ENCODE results near the gene GANAB.

DNA sequence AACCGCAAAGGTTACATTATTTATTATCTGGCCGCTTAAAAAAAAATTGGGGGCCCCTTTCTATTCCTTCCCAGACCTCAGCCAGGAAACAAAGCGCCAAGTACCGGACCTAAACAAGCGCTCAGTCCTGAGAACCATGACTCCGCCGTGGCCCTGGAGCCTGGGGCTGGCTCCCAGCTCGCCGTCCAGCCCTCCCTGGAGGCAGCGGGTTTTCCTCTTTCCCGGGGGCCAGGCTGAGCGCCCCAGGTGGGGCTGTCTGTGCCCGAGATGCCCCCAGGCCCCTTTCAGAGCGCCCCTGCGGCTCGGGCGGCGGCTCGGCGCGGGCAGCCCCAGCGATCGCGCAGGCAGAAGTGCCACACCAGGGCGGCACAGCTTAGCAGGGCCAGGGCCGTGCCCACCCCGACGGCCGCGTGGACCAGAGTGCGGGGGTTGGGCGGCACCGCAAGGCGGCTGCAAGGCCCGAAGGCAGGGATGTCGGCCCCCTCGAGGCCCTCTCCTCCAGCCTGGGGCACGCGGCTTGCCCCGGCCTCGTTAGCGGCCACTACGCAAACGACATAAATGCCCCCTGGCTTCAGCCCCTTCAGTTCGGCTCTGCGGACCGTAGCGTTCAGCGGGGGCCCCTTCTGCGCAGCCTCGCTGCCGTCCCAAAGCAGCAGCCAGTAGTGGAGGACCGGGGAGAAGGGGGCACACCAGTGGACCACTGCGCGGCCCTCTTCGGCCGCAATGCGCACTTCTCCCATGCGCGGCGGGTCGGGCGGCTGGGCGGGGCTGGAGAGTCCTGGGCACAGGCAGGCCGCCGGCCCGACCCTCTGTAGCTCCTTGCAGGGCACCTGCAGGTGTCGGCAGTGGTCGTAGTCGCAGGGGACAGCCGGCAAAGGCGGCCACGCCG lies 41.3 kb upstream of the GANAB start:
- TF ChIP-seq, protein P1, sequence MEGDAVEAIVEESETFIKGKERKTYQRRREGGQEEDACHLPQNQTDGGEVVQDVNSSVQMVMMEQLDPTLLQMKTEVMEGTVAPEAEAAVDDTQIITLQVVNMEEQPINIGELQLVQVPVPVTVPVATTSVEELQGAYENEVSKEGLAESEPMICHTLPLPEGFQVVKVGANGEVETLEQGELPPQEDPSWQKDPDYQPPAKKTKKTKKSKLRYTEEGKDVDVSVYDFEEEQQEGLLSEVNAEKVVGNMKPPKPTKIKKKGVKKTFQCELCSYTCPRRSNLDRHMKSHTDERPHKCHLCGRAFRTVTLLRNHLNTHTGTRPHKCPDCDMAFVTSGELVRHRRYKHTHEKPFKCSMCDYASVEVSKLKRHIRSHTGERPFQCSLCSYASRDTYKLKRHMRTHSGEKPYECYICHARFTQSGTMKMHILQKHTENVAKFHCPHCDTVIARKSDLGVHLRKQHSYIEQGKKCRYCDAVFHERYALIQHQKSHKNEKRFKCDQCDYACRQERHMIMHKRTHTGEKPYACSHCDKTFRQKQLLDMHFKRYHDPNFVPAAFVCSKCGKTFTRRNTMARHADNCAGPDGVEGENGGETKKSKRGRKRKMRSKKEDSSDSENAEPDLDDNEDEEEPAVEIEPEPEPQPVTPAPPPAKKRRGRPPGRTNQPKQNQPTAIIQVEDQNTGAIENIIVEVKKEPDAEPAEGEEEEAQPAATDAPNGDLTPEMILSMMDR (IDR thresholded peaks at IDR 0.05), result no peak
- TF ChIP-seq POLR2A (IDR thresholded peaks at IDR 0.05), result no peak
- TF ChIP-seq POLR2AphosphoS5 (IDR thresholded peaks at IDR 0.05), result no peak
- TF ChIP-seq EP300 (IDR thresholded peaks at IDR 0.05; ENCODE audit: low read depth), result no peak
